NCI-H524 treated with DMSO at 0.1 percent for 48 hours (cell line): ENCODE data around the gene KAZN.

Experiments used
- DNase-seq: peaks from one replicate; lab custom pipeline; 2025; lab: John Stamatoyannopoulos, UW

KAZN gene

DNA sequence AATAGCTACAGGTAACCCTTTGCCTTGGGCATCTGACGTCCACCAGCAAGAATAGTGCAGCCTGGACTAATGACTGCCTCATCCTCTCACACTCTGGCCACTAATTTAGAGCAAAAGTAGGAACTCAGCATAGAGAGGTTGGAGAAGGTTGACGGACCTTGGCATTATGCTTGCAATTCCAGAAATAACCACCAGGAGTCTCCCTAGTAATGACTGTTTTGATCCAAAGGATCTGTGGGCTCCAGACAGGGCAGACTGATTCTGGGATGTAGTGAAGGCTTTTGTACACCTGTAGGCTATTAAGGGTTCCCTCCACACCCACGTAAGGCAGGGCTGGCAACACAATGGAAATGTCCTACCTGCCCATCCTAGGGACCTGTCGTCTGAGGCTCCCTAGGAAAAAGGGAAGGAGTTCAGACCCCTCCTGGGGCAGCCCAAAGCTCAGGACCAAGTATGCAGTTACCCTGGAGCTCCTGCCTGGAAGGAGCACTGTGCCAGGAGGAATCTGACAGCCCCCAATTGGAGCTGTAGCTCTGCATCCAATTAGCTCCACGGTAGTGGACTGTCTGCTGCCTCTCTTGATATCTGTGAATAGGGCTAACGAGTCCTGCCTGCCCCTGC is 464.1 kb downstream of the KAZN start:
- DNase-seq = no peak

- DNase-seq = no peak
Observed at GRCh38 chr1:15063346-15063745, 464.9 kb downstream of the KAZN start.

- DNase-seq = no peak
Observed at GRCh38 chr1:15063783-15064182, 465.3 kb downstream of the KAZN start.

GRCh38 chr1:15064217-15064929 is 465.9 kb downstream of the KAZN start:
- no peak for DNase-seq

- DNase-seq = no peak
Observed at GRCh38 chr1:15065291-15065690, 466.8 kb downstream of the KAZN start.

GRCh38 chr1:15065736-15066135 is 467.3 kb downstream of the KAZN start:
- DNase-seq = no peak

- no peak for DNase-seq
Observed at GRCh38 chr1:15066191-15066590, 467.7 kb downstream of the KAZN start.

DNA sequence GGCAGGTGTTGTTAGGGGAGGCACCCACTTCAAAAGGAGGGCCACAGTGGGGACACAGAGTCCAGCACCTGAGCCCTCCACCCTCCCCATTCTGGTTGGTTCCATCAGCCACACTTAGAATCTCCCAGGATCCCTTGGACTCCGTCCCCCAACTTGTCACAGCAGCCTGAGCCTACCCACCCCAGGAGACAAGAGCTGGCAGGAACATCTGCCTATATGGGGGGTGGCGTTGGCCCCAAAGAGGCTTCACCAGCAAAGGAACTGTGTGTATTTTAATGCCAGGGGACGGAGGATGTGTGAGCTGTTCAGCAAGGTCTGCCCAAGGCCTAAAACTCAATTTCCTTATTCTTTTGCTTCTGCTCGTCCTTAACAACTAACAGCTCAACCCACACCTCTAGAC is 468.7 kb downstream of the KAZN start:
- DNase-seq = no peak

- no peak for DNase-seq
Observed at GRCh38 chr1:15068152-15068551, 469.7 kb downstream of the KAZN start.

GRCh38 chr1:15068997-15069396 is 470.5 kb downstream of the KAZN start:
- DNase-seq = no peak

- DNase-seq = no peak
Observed at GRCh38 chr1:15070145-15070748, 471.8 kb downstream of the KAZN start.

DNA sequence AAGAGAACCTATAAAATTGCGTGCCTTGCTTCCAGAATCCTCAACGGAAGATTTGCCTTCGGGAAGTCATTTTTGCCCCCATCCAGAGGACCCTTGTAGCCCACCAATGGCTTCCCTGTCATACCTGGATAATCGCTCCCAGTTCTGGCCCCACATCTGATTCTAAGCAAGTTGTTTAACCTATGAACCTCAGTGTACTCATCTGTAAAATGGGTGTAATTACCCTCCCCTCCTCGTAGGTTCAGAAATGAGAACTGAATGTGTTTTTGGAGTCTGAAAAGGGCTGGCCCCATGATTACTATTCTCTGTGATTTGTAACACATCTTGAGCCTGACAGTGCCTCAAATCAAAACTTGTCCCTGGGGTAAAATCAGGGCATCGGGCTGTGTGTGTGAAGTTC is 473.5 kb downstream of the KAZN start:
- DNase-seq = no peak

DNA sequence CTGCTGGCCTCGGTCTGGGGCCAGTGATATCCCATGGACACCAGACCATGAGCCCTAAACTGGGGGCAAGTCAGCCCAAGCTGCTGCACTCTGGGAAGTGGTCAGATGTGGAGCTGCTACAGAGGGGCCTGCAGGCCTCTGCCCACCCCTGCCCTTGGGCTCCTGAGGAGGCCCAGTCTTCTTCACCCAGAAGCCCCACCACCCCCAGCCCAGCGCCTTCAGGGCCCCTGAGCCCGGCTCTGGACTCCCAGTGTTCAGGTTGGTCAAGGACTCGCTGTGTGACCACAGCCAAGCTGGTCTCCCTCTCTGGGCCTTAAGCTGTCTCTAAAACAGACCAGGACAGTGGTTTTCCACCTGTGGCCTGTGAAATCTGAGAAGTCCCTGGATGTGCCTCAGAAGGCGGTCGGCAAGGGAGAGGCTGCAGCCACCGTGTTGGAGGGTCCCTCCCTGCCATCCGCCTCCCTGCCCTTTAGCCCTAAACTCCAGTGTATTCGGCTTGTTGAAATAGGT is 475.4 kb downstream of the KAZN start:
- no peak for DNase-seq

DNA sequence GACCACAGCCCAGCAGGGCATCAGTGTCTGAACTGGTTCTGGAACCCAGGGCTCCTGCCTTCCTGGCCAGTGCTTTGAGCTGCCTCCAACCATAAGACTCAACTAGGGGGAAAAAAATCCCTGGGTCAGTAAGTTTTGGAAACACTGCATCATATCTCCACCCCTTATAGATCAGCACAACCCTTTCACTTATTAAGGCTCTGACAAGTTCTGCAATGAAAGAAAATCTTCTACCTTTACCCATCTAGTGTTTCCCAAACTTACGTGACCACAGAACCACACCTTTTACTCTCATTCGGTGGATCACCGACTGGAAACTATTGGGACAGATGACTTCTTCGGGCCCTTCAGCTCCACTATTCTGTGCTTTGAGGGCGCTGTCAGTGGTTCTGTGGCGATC is 476.7 kb downstream of the KAZN start:
- no peak for DNase-seq

DNA sequence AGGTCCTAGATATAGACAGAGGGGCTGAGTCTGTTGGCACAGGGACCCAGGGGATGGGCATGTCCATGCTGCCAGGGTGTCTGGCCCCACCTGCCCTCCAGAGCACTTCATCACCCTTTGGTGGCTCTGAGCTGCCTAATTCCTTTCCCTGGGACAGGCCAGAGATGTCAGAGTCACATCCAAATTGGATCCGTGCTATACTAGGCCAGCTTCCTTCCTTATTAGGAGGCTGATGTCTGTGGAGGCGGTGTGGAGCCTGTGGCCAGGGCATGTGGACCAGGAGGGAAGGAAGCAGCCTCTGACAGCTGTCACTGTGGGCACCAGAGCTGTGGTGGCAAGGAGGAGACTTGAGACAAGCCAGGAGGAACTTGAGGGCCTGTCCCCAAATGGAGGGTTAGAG is 477.3 kb downstream of the KAZN start:
- no peak for DNase-seq

DNA sequence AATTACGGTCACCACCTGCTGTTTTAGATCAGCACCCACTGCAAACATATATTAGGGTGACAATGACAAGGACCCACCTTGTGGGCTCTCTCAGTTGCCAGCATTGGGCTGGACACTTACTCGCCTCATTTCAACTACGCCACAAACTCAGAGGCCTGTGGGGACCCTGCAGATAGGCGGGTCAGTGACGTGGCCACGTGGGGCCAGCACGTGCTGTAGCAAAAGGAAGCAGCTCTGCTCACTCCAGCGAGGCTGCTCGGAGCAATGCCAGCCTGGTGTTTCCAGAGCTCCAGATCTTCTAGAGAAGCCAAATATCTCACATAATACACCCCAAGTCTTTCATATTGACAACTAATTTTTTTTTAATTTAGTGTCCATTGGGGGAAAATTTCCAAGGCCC is 478.3 kb downstream of the KAZN start:
- no peak for DNase-seq

DNA sequence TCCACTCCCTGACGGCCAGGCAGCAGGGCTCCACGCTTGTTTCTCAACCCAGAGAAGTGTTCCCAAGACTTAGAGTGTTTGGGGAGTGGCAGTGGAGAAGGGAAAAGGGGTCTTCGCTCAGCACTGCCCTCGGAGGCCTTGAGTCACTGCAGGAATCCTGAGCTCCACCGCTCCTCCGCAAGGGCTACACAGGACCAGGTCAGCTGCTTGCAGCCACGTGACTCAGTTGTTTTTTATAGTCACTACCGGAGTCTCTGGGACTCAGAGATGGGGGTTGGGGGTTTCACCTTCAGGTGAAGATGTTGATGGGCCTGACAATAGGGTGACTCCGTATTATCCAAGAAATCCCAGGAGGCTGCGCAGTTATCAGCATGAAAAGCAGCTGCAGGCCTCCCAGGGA is 478.9 kb downstream of the KAZN start:
- no peak for DNase-seq

DNA sequence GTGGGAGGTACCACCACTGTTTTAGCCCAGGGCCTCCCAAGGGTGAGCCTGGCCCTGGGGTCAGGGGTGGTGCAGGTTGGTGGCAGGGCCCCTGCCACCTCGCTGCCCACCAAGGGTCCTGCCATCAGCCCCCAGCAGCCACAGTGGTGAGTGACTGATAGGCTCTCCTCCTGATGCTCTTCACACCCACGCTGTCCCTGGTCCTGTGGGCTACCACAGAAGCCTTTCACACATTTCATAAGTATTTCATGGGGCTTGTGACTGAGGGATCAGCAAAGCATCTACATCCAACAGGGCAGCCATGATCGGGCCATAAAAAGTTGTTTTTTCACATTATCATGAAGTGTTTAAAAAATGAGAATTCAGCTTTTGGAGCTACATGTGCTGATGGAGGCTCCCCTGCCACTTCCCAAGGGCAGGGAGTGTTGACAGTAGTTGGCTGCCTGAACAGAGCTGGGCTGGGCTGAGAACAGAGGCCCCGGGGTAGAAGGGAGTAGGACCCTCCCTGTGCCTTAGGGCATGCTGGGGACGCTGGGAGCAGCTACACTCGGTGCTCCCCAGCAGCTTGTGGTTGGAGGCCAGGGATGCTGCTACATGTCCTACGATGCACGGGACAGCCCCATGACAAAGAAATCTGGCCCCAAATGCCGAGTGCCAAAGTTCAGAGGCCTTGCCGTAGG is 482.0 kb downstream of the KAZN start:
- no peak for DNase-seq

DNA sequence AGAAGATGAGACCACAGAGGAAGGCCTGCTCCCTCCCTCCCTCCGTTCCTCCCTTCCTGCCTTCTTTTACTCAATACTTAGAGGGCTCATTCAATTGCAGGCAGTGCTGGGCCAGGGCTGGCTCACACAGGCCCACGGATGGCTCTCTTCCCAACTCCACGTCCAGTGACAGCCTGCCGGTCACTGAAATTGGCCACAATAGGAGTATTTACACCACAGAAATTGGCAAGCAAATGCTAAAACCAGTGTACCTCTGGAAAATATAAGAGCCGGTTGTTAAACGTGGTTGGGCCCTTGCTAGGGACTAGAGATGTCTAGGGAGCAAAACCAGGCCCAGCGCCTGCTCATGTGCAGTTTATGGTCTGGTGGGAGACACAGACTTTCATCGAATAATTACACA is 482.6 kb downstream of the KAZN start:
- DNase-seq = no peak

DNA sequence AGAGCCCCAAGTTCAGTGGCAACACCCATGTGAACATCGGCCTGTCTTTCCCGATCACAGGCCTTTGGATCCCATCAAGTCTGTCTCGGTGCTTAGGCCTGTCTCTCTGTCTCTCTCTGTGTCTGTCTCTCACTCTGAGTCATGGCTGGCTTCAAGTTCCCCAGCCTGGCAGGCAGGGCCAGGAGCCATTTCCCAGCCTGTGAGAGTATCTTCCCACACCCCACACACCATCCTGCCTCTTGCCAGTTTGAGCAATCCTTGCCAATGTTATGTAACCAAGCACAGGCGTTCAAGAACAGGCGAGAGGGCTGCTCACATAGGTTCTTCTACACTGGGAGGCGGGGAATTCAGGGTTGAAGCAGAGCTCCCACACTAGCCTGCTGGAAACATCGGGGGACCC is 485.1 kb downstream of the KAZN start:
- DNase-seq = no peak

DNA sequence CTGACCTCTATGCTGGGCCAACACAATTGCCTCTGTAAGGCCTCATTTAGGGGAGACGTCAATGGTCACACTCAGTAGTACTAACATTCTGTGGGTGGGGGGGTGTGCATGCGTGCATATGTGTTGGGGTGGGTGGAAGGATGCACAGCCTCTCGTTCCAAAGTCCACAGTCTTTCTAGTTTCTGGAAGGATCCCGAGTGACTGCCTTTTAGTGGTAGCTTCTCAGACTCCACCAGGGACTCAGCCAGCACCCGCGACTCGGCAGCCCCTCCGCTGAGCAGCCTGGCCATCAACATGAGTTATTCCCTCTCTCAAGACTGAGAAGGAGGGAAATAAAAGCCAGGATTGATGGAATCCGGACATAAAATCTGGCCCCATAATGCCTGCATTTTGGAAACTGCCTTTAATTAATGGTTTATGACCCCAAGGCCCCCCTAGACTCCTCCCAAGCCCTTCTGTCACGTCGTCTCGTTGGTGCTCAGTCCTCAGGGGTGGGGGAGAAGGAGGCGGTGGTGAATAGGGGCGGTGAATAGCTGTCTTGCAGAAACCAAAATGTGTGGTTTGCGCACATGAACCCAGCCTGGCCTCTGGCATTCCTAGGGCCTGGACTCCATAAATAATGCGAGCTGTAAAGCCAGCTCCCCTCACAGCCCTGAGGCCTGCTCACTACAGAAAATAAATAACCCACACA is 489.9 kb downstream of the KAZN start:
- DNase-seq = no peak

DNA sequence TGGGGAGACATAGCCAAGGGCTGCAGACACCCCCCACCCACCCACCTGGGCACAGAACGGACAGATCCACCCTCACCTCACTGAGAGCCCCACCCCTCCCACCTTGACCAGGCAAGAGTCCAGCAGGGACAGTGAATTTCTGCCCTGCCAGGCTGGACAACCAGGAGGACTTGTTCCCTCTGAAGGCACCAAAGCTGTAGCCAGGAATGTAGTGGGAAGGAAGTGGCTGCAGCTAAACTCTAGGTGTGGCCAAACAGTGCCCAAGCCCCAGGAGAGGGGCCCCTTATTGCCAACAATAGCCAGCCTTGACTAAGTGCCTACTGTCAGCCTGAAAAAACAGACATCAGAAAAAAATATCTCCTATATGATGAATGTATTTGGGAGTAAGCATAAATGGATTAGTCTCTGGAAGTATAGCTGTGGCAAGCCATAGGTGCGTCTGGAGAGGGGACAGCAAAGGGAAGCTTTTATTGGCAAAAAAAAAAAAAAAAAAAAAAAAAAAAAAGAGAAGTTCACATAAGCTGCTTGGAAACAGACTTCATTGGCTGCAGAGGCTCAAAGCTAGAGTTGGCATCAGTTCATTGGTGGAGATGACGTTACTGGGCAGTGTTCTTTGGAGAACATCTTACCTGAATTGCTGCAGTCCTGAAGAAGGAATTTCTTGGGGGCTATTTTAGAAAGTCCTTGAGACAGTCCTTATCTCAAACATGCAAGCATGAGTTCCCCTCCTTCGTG is 490.9 kb downstream of the KAZN start:
- DNase-seq = no peak
